GM18499 (cell line): ENCODE results near the gene DDX28.

ENCODE experiments used
- ATAC-seq: cut with Tn5 transposase; IDR thresholded peaks from one replicate; pipeline ENCODE4 v1.9.1; 2021; ENCODE audit warnings: moderate number of reproducible peaks; ENCODE audit not compliant: insufficient read depth, unreplicated experiment

The DDX28 gene, protein sequence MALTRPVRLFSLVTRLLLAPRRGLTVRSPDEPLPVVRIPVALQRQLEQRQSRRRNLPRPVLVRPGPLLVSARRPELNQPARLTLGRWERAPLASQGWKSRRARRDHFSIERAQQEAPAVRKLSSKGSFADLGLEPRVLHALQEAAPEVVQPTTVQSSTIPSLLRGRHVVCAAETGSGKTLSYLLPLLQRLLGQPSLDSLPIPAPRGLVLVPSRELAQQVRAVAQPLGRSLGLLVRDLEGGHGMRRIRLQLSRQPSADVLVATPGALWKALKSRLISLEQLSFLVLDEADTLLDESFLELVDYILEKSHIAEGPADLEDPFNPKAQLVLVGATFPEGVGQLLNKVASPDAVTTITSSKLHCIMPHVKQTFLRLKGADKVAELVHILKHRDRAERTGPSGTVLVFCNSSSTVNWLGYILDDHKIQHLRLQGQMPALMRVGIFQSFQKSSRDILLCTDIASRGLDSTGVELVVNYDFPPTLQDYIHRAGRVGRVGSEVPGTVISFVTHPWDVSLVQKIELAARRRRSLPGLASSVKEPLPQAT

DNA sequence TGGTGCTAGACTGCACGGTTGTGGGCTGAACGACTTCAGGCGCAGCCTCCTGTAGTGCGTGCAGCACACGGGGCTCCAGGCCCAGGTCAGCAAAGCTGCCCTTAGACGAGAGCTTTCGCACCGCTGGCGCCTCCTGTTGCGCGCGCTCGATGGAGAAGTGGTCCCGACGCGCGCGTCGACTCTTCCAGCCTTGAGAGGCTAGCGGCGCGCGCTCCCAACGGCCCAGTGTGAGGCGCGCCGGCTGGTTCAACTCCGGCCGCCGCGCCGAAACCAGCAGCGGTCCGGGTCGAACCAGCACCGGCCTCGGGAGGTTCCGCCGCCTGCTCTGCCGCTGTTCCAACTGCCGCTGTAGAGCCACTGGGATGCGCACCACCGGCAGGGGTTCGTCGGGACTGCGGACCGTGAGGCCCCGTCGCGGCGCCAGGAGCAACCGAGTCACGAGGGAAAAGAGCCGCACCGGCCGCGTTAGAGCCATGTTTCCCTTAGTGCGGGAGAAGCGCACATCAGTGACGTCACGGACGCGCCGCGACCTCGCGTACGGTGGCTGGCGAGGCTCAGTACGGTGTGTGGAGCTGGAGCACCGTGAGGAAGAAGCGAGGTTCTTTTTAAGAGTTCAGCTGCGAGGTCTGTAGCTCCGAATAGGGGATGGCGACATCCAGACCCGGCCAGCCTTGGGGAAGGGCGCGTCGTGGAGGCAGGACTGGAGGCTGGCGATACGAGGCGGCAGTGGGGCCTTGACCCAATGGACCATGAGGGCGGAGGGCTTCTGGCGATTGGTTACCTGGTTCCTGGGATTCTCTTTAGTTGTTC is at the start of gene DDX28, which contains the start of gene DUS2:
Gene DDX28 (minus strand): TSS at position 505 of the 810 bp plus-strand sequence. CDS start 30 bp downstream, at position 475.
Gene DUS2 (plus strand): TSS at position 557 of the 810 bp plus-strand sequence. CDS start 14,740 bp downstream, outside the sequence.
- peak; percentile 49 for ATAC-seq

DNA sequence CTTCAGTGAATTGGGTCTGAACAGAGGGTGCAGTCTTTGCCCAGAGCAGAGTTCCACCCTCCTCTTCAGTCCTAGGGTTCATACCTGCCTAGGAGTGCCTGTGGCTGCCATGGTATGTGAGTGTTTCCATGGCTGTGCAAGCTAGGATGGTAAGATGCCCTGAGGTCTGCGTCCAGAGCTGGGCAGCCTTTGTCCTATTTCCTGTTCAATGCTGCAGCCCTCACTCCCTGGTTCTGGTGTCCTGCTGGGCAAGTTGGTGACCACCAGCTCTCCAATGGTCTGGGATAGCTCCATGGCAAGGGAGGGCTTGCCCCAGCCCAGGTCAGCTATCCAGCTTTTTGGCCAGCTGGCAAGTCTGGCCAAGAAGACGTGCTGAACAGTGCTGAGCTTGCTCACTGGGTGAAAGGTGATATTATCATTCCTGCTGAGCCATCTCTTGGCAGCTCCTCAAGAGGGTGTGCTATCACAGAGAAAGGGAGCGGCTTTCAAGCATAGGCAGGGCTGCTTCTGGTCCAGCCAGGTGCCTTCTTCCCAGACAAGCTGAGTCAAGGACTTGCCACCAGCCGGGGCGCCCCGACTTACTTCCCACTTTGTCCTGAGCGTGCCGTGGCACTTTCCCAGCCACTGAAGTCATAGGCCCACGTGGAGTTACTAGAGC is 49.1 kb upstream of the DDX28 start:
- no peak for ATAC-seq

DNA sequence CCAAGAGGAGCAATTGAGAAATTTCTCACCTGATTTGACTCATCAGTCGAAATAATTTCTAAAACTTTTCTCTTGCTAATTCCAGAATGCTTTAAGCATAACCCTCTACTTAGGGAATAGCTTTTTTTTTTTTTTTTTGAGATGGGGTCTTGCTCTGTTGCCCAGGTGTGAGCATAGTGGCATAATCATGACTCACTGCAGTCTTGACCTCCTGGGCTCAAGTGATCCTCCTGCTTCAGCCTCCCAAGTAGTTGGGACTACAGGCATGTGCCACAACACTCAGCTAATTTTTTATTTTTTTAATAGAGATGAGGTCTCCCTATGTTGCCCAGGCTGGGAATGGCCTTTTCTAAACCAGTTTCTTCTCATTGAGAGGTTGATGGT is 48.5 kb upstream of the DDX28 start:
- ATAC-seq, result no peak

DNA sequence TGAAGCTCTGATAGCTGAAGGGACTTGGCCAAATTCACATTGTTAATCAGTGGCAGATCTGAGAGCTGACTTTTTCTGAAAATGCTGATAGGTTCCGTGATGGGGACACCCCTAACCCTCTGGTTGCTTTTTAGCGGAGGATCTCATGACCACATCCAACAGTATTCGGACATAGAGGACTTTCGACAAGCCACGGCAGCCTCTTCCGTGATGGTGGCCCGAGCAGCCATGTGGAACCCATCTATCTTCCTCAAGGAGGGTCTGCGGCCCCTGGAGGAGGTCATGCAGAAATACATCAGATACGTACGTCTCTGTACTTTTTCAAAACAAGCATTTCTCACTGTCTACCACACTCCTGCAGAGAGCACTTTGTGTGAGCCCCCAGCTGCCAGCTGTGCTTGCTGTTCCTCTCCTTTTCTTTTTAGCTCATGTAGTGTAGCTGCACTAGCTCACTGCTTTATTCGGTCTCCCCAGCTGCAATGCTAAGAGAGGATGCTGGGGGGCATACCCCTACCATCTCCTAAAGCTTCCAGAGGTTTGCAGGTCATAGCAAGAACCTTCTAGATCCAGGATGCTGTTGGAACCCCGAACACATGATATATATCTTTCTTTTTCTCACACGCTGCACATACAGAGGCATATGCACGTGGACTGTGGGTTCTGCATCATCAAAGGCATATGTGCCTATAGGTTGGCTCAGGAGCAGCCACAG is 47.9 kb upstream of the DDX28 start:
- ATAC-seq, result no peak

DNA sequence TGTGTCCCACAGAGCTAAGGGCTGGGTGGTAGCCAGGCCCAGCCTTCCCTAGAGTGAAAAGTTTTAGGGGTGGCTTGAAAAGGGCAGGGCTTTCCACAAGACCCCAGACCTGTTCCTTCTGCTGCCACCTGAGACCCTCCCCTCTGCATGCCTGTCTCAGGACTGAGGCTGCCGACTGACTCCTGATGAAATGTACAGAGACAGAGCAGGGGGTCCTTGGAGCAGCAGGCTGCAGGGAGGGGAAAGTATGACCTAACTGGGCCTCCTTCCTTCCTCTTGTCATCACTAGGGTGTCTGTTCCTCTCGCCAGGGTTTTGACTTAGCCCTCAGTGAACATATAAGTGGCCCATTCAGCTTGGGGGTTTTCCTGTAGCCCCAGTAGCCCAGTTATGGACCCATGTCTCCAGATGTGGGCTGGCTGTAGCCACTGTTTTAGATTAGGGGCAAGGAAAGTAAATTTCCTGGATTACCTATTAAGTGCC is 47.3 kb upstream of the DDX28 start:
- no peak for ATAC-seq

DNA sequence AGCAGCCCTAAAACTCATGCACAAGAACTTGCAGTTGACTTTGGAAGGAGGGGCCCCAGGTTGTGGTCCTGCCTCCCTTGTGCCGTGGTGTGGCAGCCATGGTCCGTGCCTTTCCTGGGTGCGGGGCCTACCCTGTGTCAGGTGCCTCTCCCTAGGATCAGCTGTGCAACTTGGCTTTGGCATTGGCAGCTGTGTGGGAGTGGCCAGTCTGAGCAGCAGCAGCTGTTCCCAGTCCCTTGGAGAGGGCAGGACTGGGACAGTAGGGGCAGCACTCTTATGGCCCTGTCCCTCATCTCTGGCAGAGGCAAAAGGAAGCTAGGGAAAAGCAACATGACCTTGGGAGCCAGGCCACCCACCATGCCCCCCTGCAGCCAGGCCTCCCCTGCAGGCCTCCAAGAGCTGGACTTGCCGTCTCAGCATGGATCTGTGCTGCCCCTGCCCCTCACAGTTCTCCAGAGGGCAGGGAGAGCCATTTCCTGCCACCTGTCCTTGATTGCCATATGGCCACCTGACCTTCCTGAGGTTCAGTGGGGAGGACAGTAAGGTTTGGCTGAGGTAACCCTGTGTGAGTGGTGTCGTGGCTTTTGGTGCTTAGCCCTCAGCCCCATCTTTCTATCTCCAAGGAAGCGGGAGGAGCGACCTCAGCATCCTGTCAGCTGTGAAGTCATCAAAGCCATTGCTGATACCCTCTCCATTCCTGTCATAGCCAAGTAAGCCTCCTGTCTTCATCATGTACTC is 46.6 kb upstream of the DDX28 start:
- ATAC-seq, result no peak

DNA sequence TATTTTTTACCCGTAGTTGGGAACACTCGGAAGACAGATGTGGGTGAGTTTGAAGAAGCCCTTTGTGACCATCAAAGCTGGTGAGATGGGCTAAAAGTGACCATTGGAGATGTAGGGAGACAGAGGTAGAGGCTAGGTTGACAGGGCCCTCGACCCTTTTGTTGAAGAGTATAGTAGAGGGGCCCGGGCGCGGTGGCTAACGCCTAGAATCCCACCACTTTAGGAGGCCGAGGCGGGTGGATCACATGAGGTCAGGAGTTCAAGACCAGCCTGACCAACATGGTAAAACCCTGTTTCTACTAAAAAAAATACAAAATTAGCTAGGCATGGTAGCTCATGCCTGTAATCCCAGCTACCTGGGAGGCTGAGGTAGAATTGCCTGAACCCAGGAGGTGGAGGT is 45.9 kb upstream of the DDX28 start:
- ATAC-seq, result no peak

DNA sequence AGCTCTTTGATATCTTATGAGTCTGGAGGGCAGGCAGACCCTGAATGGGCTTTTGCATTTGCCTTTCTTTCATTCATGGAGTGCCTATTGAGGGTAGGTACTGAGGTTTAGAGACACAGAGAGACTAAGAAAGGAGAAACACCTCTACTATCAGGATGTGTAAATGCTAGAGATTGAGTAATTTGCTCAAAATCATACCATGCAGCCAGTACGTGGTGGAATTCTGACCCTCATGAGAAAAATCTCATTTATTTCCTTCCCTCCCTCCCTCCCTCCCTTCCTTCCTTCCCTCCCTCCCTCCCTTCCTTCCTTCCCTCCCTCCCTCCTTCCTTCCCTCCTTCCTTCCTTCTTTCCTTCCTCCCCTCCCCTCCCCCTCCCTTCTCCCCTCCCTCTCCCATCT is 43.7 kb upstream of the DDX28 start:
- ATAC-seq, result no peak

DNA sequence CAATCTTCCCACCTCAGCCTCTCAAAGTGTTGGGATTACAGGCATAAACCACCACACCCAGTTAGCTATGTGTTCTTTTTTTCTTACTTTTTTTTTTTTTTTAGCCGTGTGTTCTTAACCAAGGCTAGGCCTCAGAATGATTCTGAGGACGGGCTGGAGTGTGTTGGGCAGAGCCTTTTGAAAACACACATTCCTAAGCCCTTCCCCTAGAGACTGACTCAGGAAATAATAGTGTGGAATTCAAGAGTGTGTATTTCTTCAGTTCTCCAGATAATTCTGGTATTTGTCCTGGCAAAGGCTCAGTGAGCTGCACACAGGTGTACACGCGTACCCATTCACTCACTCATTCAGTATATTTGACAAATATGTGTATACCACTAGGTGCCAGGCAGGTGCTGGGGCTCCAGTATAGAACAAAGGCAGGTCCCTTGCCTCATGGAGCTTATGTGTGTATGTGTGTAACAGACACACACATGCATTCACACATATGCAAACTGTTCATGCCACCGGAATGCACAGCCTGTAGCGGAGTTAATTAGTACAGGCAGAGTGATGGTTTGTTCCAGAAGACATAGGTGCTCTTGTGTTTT is 42.8 kb upstream of the DDX28 start:
- ATAC-seq, result no peak

DNA sequence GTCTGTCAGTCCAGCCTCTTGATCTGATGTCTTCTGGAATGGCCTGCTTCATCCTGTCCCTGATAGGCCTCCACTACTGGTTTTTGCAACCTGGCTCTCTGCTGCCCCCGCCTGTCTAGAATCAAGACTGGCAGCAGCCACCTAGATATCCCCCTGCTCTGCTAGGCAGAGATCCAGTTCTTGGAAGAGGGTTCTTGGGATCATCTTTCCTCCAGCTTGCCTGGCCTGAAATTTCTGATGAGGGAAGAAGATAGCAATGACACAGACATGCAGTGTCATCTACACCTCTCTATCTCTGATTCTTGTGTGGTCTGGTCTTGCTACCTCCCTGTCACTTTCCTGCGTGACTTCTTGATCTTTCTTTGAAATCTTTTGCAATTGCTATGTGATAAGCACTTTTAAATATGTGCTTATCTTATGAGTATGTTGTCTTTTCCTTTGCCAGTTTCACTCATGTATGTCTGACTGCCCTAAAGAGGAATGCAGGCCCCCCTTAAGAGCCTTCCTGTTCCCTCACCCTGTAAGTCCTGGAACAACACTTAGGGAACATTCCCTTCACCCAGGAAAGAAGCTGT is 41.8 kb upstream of the DDX28 start:
- no peak for ATAC-seq

DNA sequence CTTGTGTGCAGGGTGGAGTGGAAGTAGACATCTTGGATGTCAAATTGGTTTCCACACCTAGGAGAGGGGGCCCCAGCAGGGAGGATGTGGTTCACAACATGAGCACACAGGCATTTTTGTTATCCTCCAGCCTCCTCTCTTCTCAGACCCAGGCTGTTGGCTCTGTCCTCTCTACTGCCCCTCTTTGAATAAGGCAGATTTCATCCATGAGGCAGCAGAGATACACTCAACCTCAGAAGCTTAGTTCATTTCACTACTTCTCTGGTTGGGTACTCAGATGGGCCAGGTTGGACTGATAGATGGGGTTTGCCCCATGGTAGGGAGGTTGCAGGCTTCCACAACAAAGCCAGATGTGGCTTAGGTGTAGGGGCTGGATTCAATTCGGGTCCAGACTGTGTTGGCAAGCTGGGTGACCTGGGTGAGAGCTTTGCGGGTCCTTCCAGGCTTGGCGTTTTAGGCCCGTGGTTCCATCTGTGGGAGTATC is 39.9 kb upstream of the DDX28 start:
- no peak for ATAC-seq

DNA sequence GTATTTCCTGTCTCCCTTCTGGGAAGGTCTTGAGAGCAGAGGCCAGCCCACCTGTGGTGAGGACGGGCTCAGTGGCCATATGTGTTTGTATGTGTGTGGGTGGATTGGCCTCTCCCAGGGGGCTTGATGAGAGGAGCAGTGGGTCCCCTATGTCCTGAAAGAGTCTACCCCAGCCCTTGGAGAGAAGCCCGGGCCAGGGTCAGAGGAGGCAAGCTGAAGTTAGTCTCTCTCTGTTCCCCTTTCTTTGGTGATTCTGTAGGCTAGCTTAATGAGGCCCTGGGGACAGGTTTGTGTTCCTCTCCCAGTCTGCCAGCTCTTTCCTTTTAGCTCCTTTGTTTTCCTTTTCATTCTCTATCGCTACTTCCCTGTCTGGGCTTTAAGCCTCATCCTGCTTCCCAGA is 38.4 kb upstream of the DDX28 start:
- no peak for ATAC-seq

DNA sequence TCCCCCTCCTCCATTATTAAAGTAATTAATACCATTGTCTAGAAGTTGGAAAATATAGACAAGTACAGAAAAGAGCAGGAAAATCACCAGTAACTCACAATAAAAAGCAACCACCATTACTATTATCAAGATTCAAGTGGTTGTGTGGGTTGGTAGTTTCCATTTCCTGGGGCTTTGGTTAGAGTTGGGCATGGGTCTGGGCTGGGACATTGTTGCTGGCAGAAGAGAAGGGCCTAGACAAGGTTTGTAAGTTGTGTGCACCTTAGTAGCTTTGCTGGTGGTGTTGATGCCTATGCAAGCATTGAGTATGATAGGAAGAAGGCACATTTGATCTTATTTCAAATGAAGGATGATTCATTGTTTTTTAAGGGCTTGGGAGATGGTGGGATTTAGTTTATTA is 36.8 kb upstream of the DDX28 start:
- no peak for ATAC-seq

DNA sequence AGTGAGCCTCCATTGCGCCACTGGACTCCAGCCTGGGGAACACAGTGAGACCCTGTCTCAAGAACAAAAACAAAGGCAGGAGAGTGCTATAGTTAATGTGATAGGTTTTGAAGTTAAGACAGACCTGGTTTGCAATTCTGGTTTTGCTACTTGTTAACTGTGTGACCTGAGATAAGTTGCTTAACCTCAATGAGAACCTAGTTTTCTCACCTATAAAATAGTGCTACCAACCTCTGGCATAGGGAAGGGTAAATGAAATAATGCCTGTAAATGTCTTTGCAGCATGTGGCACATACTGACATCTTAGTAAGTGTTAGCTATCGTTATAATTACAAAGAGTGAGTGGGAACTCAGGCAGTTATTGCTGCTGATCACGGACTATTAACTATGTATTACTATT is 32.4 kb upstream of the DDX28 start:
- no peak for ATAC-seq

DNA sequence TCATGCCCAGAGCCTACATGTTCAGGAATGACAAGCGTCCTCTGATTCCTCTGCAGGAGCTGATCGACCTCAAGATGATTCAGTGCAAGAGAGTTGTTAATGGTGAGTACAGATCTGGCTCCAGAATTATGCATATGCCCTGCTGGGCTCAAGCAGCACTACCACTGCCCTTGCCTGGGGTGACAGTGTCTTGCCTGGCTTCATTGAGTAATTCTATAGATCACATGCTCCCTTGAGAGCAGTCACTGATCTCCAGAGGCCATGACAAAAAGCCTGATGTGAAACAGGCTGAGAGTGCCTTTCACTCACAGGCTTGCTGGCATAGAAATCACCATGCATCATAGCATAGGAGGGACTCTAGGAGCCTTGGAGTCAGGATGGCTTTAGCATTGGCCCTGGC is 26.4 kb upstream of the DDX28 start:
- ATAC-seq, result no peak

DNA sequence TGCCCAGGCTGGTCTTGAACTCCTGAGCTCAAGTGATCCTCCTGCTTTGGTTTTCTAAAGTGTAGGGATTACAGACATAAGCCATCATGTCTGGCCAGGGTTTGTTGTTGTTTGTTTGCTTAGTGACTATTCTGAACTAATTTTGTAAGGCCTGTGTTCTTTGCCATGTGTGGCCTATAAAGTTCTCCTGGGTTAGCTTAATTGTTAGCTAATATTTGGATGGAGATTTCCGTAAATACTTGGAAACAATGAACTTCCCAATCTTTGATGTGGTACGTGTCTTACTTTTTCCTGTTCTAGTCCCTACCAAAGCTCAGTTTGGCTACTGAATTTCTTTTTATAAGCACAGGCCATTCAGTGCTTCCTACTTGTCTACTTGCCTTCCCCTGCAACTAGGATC is 25.0 kb upstream of the DDX28 start:
- no peak for ATAC-seq

DNA sequence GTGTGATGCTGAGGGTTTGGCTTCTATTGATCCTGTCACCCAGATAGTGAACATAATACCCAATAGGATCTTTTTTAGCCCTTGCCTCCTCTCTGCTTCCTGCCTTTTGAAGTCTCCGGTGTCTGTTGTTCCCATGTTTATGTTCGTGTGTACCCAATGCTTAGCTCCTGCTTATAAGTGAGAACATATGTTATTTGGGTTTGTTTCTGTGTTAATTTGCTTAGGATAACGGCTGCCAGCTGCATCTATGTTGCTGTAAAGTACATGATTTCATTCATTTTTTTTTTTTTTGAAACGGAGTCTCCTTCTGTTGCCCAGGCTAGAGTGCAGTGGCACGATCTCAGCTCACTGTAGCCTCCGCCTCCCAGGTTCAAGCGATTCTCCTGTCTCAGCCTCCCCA is 23.1 kb upstream of the DDX28 start:
- ATAC-seq, result no peak

DNA sequence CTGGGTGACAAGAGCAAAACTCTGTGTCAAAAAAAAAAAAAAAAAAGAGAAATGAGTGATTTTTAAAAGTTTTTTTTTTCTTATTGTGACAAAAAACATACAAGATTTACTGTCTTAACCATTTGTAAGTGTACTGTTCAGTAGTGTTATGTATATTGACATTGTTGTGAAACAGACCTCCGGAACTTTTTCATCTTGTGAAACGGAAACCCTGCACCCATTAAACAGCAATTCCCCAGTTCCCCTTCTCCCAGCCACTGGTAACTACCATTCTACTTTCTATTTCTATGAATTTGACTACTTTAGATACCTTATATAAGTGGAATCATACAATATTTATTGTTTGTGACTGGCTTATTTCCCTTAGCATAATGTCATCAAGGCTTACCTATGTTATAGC is 18.8 kb upstream of the DDX28 start:
- no peak for ATAC-seq
